ENCODE results near the gene OSBPL2. TPM values are rescaled to one million over a fixed set of nuclear protein-coding genes. Genes with fewer than 3 reads are reported as not detected.

The OSBPL2 gene
- total RNA-seq, 4 donors from 2014 or later: 23.1 to 31.6 (median 27.1) TPM

DNA sequence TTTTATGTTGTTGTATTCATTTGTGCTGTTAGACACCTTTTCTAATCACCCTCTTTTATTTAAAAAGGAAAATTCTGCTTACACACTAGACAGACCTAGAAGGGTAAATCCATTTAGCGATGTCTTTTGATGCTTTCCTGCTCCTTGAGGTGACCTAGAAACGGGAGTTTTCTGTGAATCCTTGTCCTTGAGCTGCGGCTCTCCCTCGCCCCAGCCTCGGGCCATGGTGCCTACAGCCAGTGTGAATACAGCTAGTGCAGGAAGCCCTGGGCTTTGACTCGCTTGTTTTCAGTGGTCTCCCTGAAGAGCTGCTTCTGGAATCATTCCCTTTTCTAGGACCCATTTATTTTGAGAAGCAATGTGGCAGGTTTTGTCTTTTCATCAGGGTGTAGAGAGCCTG, 46.8 kb downstream of the OSBPL2 start:
- H3K27ac ChIP-seq: no peak overlapping the region
- H3K36me3 ChIP-seq: peaks cover 0 to 99% (median 6%) of the 10 kb centered on the region in 3 donors
- no peaks in the 10 kb centered on the region for H3K9me3 ChIP-seq
- DNase-seq (ENCODE audit: low spot score in 2 of 2): no peak
- WGBS, 2 donors: 84 to 85% methylated on average over 6 of the region's 6 CpGs
- no peak overlapping the region for H3K4me3 ChIP-seq
- H3K4me1 ChIP-seq: no peaks in the 10 kb centered on the region
- H3K27me3 ChIP-seq: no peaks in the 10 kb centered on the region
- TF ChIP-seq, protein P1, sequence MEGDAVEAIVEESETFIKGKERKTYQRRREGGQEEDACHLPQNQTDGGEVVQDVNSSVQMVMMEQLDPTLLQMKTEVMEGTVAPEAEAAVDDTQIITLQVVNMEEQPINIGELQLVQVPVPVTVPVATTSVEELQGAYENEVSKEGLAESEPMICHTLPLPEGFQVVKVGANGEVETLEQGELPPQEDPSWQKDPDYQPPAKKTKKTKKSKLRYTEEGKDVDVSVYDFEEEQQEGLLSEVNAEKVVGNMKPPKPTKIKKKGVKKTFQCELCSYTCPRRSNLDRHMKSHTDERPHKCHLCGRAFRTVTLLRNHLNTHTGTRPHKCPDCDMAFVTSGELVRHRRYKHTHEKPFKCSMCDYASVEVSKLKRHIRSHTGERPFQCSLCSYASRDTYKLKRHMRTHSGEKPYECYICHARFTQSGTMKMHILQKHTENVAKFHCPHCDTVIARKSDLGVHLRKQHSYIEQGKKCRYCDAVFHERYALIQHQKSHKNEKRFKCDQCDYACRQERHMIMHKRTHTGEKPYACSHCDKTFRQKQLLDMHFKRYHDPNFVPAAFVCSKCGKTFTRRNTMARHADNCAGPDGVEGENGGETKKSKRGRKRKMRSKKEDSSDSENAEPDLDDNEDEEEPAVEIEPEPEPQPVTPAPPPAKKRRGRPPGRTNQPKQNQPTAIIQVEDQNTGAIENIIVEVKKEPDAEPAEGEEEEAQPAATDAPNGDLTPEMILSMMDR (IDR thresholded peaks at IDR 0.05): no peak
- TF ChIP-seq POLR2A (IDR thresholded peaks at IDR 0.05) (no peak), EP300 (IDR thresholded peaks at IDR 0.05) (no peak)

DNA sequence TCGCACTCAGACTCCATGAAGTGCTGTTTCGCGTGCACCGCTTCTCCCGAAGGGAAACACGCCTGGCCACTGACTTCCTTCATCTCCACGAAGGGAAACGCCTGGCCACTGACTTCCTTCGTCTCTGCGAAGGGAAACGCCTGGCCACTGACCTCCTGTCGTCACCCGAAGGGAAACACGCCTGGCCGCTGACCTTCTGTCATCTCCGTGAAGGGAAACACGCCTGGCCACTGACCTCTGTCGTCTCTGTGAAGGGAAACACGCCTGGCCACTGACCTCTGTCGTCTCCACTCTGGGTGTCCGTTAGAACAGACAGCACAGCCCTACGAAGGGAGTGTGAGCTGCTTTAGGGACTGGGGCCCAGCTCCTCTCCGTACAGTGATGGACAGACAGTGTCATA, 47.4 kb downstream of the OSBPL2 start:
- peaks cover 0 to 97% (median under 1%) of the 10 kb centered on the region in 3 donors for H3K36me3 ChIP-seq
- H3K27me3 ChIP-seq: no peaks in the 10 kb centered on the region
- H3K4me3 ChIP-seq: no peak overlapping the region
- 73 to 82% methylated on average over 23 of the region's 23 CpGs for WGBS, 2 donors
- no peak overlapping the region for H3K27ac ChIP-seq
- no peaks in the 10 kb centered on the region for H3K4me1 ChIP-seq
- DNase-seq (ENCODE audit: low spot score in 2 of 2): no peak
- no peaks in the 10 kb centered on the region for H3K9me3 ChIP-seq
- peak in 1 of 2 donors; percentile 44 for TF ChIP-seq EP300 (IDR thresholded peaks at IDR 0.05)
- no peak for TF ChIP-seq POLR2A (IDR thresholded peaks at IDR 0.05)
- TF ChIP-seq, protein P1 (IDR thresholded peaks at IDR 0.05): no peak

DNA sequence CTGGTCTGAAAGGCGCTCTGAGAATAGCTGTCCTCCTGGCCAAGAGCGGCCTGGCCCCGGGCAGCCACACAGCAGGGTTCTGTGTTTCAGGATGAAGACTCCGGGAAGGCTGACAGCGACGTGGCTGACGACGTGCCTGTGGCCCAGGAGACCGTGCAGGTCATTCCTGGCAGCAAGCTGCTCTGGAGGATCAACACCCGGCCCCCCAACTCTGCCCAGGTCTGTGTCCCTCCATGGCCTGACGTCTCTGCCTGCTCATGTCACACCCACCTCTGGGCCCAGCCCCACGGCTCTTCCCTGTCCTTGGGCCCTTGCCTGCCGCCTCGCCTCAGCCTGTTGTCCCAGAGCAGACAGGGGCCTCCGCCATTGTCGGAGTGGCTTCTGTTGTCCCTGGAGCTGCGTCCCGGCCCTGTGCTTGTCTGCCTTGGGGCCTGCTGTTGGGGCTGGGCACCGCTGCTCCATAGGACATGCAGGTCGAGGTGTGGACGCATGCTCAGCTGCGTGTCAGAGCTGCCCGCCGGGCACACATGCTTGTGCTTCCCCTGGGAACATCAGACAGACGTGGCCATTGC, 48.3 kb downstream of the OSBPL2 start:
- Histone ChIP-seq H3K27me3 (no peaks in the 10 kb centered on the region), H3K4me3 (no peak overlapping the region), H3K27ac (no peak overlapping the region), H3K9me3 (no peaks in the 10 kb centered on the region), H3K4me1 (no peaks in the 10 kb centered on the region), H3K36me3 (peaks cover 0 to 97% (median 7%) of the 10 kb centered on the region in 3 donors)
- WGBS, 2 donors: 86 to 90% methylated on average over 18 to 23 of the region's 25 CpGs
- TF ChIP-seq EP300 (IDR thresholded peaks at IDR 0.05): no peak
- TF ChIP-seq, protein P1 (IDR thresholded peaks at IDR 0.05): no peak
- TF ChIP-seq POLR2A (IDR thresholded peaks at IDR 0.05): no peak
- DNase-seq (ENCODE audit: low spot score in 2 of 2): no peak

DNA sequence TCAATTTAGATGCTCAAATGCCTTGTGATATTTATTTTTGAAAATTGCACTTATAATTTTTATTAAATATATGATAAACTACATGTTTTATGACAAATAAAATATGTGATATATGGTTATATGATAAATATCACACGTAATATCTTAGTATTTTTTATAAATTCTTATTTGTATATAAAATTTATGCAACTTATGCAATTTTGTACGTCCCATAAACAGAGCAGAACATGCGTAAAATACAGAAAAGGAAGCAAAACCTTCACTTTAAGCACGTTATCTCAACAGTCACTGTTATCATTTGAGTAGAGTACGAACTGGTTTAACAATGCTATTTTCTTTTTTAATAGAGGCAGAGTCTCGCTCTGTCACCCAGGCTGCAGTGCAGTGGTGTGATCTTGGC, 48.8 kb downstream of the OSBPL2 start:
- 87 to 93% methylated on average over 6 of the region's 6 CpGs for WGBS, 2 donors
- peaks cover 4 to 97% (median 11%) of the 10 kb centered on the region in 3 donors for H3K36me3 ChIP-seq

More for the DNA sequence above, 48.8 kb downstream of the OSBPL2 start:
- no peaks in the 10 kb centered on the region for H3K4me1 ChIP-seq
- H3K9me3 ChIP-seq: no peaks in the 10 kb centered on the region
- no peak for DNase-seq (ENCODE audit: low spot score in 2 of 2)
- no peak overlapping the region for H3K27ac ChIP-seq
- H3K27me3 ChIP-seq: no peaks in the 10 kb centered on the region
- TF ChIP-seq, protein P1 (IDR thresholded peaks at IDR 0.05): no peak
- TF ChIP-seq EP300 (IDR thresholded peaks at IDR 0.05) (no peak), POLR2A (IDR thresholded peaks at IDR 0.05) (no peak)
- no peak overlapping the region for H3K4me3 ChIP-seq
